Measurements from ENCODE around the gene NLK. TPM values are rescaled to one million over a fixed set of nuclear protein-coding genes. Genes with fewer than 3 reads are reported as not detected.
"Not testable (repeated sequence)": the region's sequence is repeated elsewhere in the genome, so short reads cannot be mapped to it uniquely, and the experiment has no call there.

Gene NLK
- total and polyA plus RNA-seq, 4 donors = 7.1 to 27.0 (median 12.1) TPM

GRCh38 chr17:28230011-28230410 is 187.5 kb downstream of the NLK start:
- H3K27ac ChIP-seq (ENCODE audit: low read depth in 1 of 2, low read length in 1 of 2) = no peak overlapping the region
- DNase-seq = no peak
- no peaks in the 10 kb centered on the region for H3K36me3 ChIP-seq (ENCODE audit: control insufficient read depth in 4 of 4, insufficient read depth in 4 of 4, low read length in 4 of 4)
- H3K9me3 ChIP-seq (ENCODE audit: control insufficient read depth in 4 of 4, insufficient read depth in 3 of 4, low read length in 3 of 4) = no peaks in the 10 kb centered on the region
- H3K4me3 ChIP-seq = no peak overlapping the region
- ATAC-seq (ENCODE audit: insufficient read depth, low FRiP score) = no peak
- TF ChIP-seq, protein P1, sequence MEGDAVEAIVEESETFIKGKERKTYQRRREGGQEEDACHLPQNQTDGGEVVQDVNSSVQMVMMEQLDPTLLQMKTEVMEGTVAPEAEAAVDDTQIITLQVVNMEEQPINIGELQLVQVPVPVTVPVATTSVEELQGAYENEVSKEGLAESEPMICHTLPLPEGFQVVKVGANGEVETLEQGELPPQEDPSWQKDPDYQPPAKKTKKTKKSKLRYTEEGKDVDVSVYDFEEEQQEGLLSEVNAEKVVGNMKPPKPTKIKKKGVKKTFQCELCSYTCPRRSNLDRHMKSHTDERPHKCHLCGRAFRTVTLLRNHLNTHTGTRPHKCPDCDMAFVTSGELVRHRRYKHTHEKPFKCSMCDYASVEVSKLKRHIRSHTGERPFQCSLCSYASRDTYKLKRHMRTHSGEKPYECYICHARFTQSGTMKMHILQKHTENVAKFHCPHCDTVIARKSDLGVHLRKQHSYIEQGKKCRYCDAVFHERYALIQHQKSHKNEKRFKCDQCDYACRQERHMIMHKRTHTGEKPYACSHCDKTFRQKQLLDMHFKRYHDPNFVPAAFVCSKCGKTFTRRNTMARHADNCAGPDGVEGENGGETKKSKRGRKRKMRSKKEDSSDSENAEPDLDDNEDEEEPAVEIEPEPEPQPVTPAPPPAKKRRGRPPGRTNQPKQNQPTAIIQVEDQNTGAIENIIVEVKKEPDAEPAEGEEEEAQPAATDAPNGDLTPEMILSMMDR (IDR thresholded peaks at IDR 0.05; ENCODE audit: control extremely low read depth, extremely low read depth) = no peak
- peaks cover 0 to 22% (median 17%) of the 10 kb centered on the region in 3 donors for H3K27me3 ChIP-seq (ENCODE audit: control insufficient read depth in 3 of 3, insufficient read depth in 3 of 3, low read length in 2 of 3)
- no peak overlapping the region for H3K9ac ChIP-seq (ENCODE audit: insufficient read depth in 1 of 2, low read length in 2 of 2)
- 53 to 63% methylated on average over 7 of the region's 7 CpGs for WGBS, 2 donors
- peaks cover 0 to 12% (median 4%) of the 10 kb centered on the region in 5 donors for H3K4me1 ChIP-seq (ENCODE audit: control insufficient read depth in 5 of 5, insufficient read depth in 5 of 5, low read length in 5 of 5)

GRCh38 chr17:28230607-28231006 is 188.1 kb downstream of the NLK start:
- not testable (repeated sequence) for ATAC-seq (ENCODE audit: insufficient read depth, low FRiP score); H3K36me3 ChIP-seq (ENCODE audit: control insufficient read depth in 4 of 4, insufficient read depth in 4 of 4, low read length in 4 of 4); H3K27ac ChIP-seq (ENCODE audit: low read depth in 1 of 2, low read length in 1 of 2); H3K9me3 ChIP-seq (ENCODE audit: control insufficient read depth in 4 of 4, insufficient read depth in 3 of 4, low read length in 3 of 4); H3K9ac ChIP-seq (ENCODE audit: insufficient read depth in 1 of 2, low read length in 2 of 2); H3K4me3 ChIP-seq; DNase-seq
- 45 to 49% methylated on average over 6 of the region's 6 CpGs for WGBS, 2 donors
- Histone ChIP-seq H3K4me1 (ENCODE audit: control insufficient read depth in 5 of 5, insufficient read depth in 5 of 5, low read length in 5 of 5) (peaks cover 0 to 12% (median 8%) of the 10 kb centered on the region in 5 donors), H3K27me3 (ENCODE audit: control insufficient read depth in 3 of 3, insufficient read depth in 3 of 3, low read length in 2 of 3) (peaks cover 0 to 22% (median 17%) of the 10 kb centered on the region in 3 donors)

DNA sequence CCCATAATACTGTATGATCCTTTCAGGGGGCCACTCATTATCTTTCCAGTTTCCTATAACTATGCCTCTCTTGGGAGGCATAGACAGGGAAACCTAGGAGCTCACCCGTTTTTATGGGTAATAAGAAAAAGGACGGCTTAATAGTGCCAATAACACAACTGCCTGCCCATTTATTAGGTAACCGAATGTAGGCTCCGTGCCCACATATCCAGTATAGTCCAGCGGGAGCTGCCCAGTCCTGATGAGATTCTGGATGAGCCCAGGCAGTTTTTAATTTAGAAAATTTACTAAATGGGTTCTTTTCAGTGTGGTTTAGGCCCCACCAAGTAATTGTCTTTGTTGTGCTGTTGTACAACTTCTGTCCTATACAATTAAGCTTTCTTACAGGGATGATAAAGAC is 189.1 kb downstream of the NLK start:
- not testable (repeated sequence) for DNase-seq; ATAC-seq (ENCODE audit: insufficient read depth, low FRiP score); H3K9me3 ChIP-seq (ENCODE audit: control insufficient read depth in 4 of 4, insufficient read depth in 3 of 4, low read length in 3 of 4); H3K4me3 ChIP-seq; H3K36me3 ChIP-seq (ENCODE audit: control insufficient read depth in 4 of 4, insufficient read depth in 4 of 4, low read length in 4 of 4); H3K27ac ChIP-seq (ENCODE audit: low read depth in 1 of 2, low read length in 1 of 2); H3K9ac ChIP-seq (ENCODE audit: insufficient read depth in 1 of 2, low read length in 2 of 2)
- WGBS, 2 donors = 91 to 92% methylated on average over 5 of the region's 5 CpGs
- Histone ChIP-seq H3K4me1 (ENCODE audit: control insufficient read depth in 5 of 5, insufficient read depth in 5 of 5, low read length in 5 of 5) (peaks cover 0 to 15% (median 12%) of the 10 kb centered on the region in 5 donors), H3K27me3 (ENCODE audit: control insufficient read depth in 3 of 3, insufficient read depth in 3 of 3, low read length in 2 of 3) (peaks cover 0 to 22% (median 11%) of the 10 kb centered on the region in 3 donors)

DNA sequence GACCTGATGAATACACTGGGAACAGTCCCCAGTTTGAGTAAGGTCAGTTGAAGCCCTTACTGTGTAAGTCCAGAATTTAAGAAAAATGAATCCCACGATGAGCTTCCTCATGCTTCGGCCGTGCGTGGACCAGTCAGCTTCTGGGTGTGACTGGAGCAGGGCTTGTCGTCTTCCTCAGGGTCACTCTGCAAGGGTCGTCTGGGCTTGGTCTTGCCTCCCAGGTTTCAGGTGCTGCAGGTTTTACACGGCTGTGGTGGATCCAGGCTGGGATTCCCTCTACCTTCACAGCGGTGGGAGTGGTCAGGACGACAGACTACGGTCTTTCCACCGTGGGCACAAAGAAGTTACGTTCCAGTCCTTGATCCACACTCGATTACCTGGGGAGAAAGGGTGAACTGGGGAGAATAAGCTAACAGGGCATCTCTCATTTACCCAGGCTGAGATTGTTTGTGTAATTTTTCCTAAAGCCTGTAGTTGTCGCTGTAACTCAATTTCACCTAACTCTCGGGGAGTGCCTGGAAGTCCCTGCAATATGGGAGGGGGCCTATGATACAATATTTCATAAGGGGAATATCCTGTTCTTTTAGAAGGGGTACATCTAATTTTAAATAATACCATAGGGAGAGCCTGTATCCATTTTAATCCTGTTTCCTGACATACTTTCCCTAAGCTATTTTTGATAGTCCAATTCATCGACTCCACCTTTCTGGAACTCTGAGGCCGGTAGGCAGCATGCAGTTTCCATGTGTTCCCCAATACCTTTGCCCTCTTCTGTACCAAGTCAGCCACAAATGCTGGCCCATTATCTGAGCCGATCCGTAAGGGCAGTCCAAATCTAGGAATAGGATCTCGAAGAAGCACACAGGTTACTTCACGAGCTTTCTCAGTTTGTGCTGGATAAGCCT is 190.7 kb downstream of the NLK start:
- H3K27ac ChIP-seq (ENCODE audit: low read depth in 1 of 2, low read length in 1 of 2) = peak overlapping the region in 1 of 2 donors; percentile 82
- not testable (repeated sequence) for H3K4me3 ChIP-seq; ATAC-seq (ENCODE audit: insufficient read depth, low FRiP score); H3K9me3 ChIP-seq (ENCODE audit: control insufficient read depth in 4 of 4, insufficient read depth in 3 of 4, low read length in 3 of 4); H3K36me3 ChIP-seq (ENCODE audit: control insufficient read depth in 4 of 4, insufficient read depth in 4 of 4, low read length in 4 of 4)
- 49 to 64% methylated on average over 21 of the region's 21 CpGs for WGBS, 2 donors
- H3K4me1 ChIP-seq (ENCODE audit: control insufficient read depth in 5 of 5, insufficient read depth in 5 of 5, low read length in 5 of 5) = peaks cover 0 to 20% (median 2%) of the 10 kb centered on the region in 5 donors
- DNase-seq = peak in 1 of 3 donors; percentile 27
- TF ChIP-seq, protein P1 (IDR thresholded peaks at IDR 0.05; ENCODE audit: control extremely low read depth, extremely low read depth) = peak; percentile 12
- peak overlapping the region; percentile 28 to 38 for H3K9ac ChIP-seq (ENCODE audit: insufficient read depth in 1 of 2, low read length in 2 of 2)
- H3K27me3 ChIP-seq (ENCODE audit: control insufficient read depth in 3 of 3, insufficient read depth in 3 of 3, low read length in 2 of 3) = peaks cover 0 to 12% (median 7%) of the 10 kb centered on the region in 3 donors

DNA sequence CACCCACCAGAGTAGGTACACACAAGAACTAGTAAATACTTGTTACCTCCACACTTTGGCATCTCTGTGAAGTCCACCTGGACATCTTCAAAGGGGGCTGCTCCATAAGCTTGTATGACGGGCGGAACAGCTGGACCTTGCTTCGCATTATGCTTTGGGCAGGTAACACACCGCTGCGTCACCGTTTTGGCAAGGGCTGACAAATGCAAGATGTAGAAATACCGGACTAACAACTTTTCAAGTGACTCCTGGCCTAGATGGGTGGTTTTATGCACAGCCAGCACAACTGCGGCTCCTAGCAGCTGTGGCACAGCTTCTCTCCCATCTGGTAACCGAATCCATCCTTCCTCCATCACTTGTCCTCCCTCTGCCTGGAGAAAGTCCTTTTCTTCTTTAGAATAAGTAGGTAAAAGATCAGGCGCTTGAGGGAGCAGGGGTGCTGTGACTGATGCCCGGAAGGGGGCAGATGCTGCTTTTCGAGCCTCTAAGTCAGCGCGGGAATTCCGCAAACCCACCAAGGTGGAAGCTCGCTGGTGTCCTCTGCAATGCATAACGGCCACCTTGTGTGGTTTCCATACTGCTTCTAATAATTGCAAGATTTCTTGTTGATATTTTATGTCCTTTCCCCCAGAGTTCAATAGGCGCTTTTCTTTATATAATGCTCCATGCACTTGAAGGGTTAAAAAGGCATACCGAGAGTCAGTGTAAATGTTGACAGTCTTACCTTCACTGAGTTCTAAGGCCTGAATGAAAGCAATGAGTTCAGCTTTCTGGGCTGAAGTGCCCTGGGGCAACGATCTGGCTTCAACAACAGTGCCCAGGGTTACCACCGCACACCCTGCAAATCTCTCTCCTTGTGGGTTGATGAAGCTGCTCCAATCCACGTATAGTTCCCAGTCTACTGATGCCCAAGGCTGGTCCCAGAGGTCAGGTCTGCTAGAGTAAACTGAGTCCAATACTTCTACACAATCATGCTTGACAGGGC is 191.7 kb downstream of the NLK start:
- 63 to 74% methylated on average over 22 of the region's 22 CpGs for WGBS, 2 donors

DNA sequence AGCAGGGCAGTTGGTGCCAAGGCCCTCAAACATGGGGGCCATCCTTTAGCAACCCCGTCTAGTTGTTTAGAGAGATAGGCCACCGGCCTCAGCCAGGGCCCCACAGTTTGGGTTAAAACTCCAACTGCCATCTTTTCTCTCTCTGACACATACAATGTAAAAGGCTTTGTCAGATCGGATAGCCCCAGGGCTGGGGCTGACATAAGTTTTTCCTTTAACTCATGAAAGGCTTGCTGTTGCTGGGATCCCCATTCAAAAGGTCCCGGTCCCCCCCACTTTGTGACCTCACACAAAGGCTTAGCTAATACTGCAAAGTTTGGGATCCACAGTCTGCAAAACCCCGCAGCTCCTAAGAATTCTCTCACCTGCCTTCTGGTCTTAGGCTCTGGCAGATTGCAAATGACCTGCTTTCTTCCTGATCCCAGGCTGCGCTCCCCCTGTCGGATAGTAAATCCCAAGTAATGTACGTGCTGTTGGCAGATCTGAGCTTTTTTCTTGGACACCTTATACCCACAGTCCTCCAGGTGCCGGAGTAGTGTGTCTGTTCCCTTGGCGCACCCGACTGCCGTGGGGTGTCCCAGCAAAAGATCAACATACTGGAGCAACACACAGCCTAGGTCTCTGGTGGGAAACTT is 192.7 kb downstream of the NLK start:
- not testable (repeated sequence) for H3K9ac ChIP-seq (ENCODE audit: insufficient read depth in 1 of 2, low read length in 2 of 2); H3K36me3 ChIP-seq (ENCODE audit: control insufficient read depth in 4 of 4, insufficient read depth in 4 of 4, low read length in 4 of 4); ATAC-seq (ENCODE audit: insufficient read depth, low FRiP score); DNase-seq; H3K27me3 ChIP-seq (ENCODE audit: control insufficient read depth in 3 of 3, insufficient read depth in 3 of 3, low read length in 2 of 3); H3K27ac ChIP-seq (ENCODE audit: low read depth in 1 of 2, low read length in 1 of 2); H3K9me3 ChIP-seq (ENCODE audit: control insufficient read depth in 4 of 4, insufficient read depth in 3 of 4, low read length in 3 of 4); H3K4me3 ChIP-seq
- H3K4me1 ChIP-seq (ENCODE audit: control insufficient read depth in 5 of 5, insufficient read depth in 5 of 5, low read length in 5 of 5) = peaks cover 0 to 20% (median 0%) of the 10 kb centered on the region in 5 donors
- 80 to 83% methylated on average over 12 of the region's 12 CpGs for WGBS, 2 donors

More for the DNA sequence above, 191.7 kb downstream of the NLK start:
- not testable (repeated sequence) for H3K4me3 ChIP-seq; H3K9me3 ChIP-seq (ENCODE audit: control insufficient read depth in 4 of 4, insufficient read depth in 3 of 4, low read length in 3 of 4); ATAC-seq (ENCODE audit: insufficient read depth, low FRiP score); H3K36me3 ChIP-seq (ENCODE audit: control insufficient read depth in 4 of 4, insufficient read depth in 4 of 4, low read length in 4 of 4)
- DNase-seq = peak; percentile 74 to 87 (median 77)
- peaks cover 0 to 20% (median 0%) of the 10 kb centered on the region in 5 donors for H3K4me1 ChIP-seq (ENCODE audit: control insufficient read depth in 5 of 5, insufficient read depth in 5 of 5, low read length in 5 of 5)
- H3K27me3 ChIP-seq (ENCODE audit: control insufficient read depth in 3 of 3, insufficient read depth in 3 of 3, low read length in 2 of 3) = peaks cover 0 to 12% (median 7%) of the 10 kb centered on the region in 3 donors
- peak overlapping the region; percentile 28 to 38 for H3K9ac ChIP-seq (ENCODE audit: insufficient read depth in 1 of 2, low read length in 2 of 2)
- H3K27ac ChIP-seq (ENCODE audit: low read depth in 1 of 2, low read length in 1 of 2) = peak overlapping the region in 1 of 2 donors; percentile 82

Measured in lung (tissue), 12 donors.